ENCODE results near the gene P3H3.

DNA sequence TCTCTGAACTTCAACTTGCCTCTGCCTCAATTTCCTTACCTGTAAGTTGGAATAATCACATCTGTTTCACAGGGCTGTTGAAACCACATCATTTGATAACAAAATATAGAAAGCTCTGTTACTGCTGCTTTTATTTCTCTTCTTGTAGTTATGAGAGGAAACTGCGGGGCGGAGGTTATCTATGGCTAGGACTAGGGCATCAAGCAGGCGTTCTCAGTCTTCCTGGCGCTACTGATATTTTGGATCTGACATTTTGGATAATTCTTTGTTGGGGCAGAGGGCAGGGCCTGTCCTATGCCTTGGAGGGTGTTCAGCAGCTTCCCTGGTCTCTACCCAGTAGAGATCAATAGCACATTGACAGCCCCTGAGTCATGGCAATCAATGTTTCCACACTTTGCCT lies 3.9 kb downstream of the P3H3 start:
- no peak for TF ChIP-seq POLR2A (IDR thresholded peaks at IDR 0.05)
- no peak for TF ChIP-seq CTCF (IDR thresholded peaks at IDR 0.05)

Data from esophagus squamous epithelium (tissue), 4 donors.